Psoas muscle (tissue), 8 donors: ENCODE data around the gene COG1. TPM values are rescaled to one million over a fixed set of nuclear protein-coding genes. Genes with fewer than 3 reads are reported as not detected.
"Not testable (repeated sequence)": the region's sequence is repeated elsewhere in the genome, so short reads cannot be mapped to it uniquely, and the experiment has no call there.

Experiments used
- ATAC-seq, 4 donors: fragments of 200-7000 bp; cut with Tn5 transposase; one replicate each; pipeline ENCODE4 v1.9.1; 2020; ENCODE audit warnings: moderate library complexity in 3 of 4, mild to moderate bottlenecking in 2 of 4
- DNase-seq, 2 donors: peaks; one replicate each; pipeline ENCODE4 v3.0.0-alpha.2; 2020
- H3K27ac ChIP-seq: fragments of 200-600 bp; one replicate; pipeline ENCODE4 v1.8.0; 2022
- H3K27me3 ChIP-seq, 3 donors: fragments of 200-600 bp in 1 of 3; one replicate each; pipeline versions ENCODE4 v1.6.1 to v1.8.0; 2013 to 2022; ENCODE audit warnings: low read length in 2 of 3, mild to moderate bottlenecking in 2 of 3, moderate library complexity in 1 of 3; ENCODE audit not compliant: insufficient read depth in 3 of 3
- H3K36me3 ChIP-seq, 2 donors: fragments of 200-600 bp in 1 of 2; one replicate each; pipeline versions ENCODE4 v1.6.1 to v1.8.0; 2013 to 2022; ENCODE audit warnings: low read depth in 1 of 2, mild to moderate bottlenecking in 1 of 2, moderate library complexity in 1 of 2; ENCODE audit not compliant: insufficient read depth in 1 of 2
- H3K4me1 ChIP-seq: fragments of 200-600 bp; one replicate; pipeline ENCODE4 v1.8.0; 2022
- H3K4me3 ChIP-seq: fragments of 200-600 bp; one replicate; pipeline ENCODE4 v1.8.0; 2022; ENCODE audit warnings: mild to moderate bottlenecking
- H3K9me3 ChIP-seq: fragments of 200-600 bp; one replicate; pipeline ENCODE4 v1.8.0; 2022
- WGBS, 3 donors: extraction: QIAGEN DNeasy Blood & Tissue Kit; methylation state at CpG; one replicate each; pipeline versions ENCODE4 v1.1.6 to v1.1.7; 2013; 5-methylcytosine and 5-hydroxymethylcytosine counted together
- intact Hi-C, 2 donors: fragments of 100-400 bp; cut with DNase I; formaldehyde crosslinking; loops; one replicate each; pipeline versions ENCODE4 v1.11.0 to v1.14.2; 2022
- long read RNA-seq, 2 donors: library from polyadenylated mRNA; unstranded; transcript quantifications; one replicate each; pipeline ENCODE4 v2.0.0, GENCODE V29; 2021
- polyA plus RNA-seq, 3 donors: library from polyadenylated mRNA; stranded (reverse); fragments of 200-250 nt; gene quantifications; one replicate each; pipeline ENCODE4 v1.2.3, GENCODE V29; 2013
- total RNA-seq, 4 donors: library from RNA; stranded (reverse); fragmentation: NEBNext Ultra II Directional in 2 of 4; extraction: Animal tissue kit (Norgen Biotek cat#: 25700) in 2 of 4; gene quantifications; one replicate each; pipeline versions ENCODE4 v1.2.1 to v1.2.4, GENCODE V29; 2021 to 2023
- TF ChIP-seq, protein P1 (sequence below): fragments of 200-600 bp; IDR thresholded peaks from one replicate; pipeline ENCODE4 v1.8.0; 2022; ENCODE audit warnings: antibody characterized with exemption
- donor health status: healthy with polysubstance abuse.
- donor health status: DM: no; HTN: no; CAD: no; lungs with moderate emphysema.
- donor health status: Bipolar disorder and iron deficiency.
- donor health status: healthy.
- donor health status: DM: yes; HTN: yes; CAD: no.
- donor health status: DM: no; HTN: no; CAD: no.
- donor health status: DM: no; HTN: no; CAD: no.
- donor health status: DM: yes; HTN: yes; CAD: no.

Gene COG1, protein sequence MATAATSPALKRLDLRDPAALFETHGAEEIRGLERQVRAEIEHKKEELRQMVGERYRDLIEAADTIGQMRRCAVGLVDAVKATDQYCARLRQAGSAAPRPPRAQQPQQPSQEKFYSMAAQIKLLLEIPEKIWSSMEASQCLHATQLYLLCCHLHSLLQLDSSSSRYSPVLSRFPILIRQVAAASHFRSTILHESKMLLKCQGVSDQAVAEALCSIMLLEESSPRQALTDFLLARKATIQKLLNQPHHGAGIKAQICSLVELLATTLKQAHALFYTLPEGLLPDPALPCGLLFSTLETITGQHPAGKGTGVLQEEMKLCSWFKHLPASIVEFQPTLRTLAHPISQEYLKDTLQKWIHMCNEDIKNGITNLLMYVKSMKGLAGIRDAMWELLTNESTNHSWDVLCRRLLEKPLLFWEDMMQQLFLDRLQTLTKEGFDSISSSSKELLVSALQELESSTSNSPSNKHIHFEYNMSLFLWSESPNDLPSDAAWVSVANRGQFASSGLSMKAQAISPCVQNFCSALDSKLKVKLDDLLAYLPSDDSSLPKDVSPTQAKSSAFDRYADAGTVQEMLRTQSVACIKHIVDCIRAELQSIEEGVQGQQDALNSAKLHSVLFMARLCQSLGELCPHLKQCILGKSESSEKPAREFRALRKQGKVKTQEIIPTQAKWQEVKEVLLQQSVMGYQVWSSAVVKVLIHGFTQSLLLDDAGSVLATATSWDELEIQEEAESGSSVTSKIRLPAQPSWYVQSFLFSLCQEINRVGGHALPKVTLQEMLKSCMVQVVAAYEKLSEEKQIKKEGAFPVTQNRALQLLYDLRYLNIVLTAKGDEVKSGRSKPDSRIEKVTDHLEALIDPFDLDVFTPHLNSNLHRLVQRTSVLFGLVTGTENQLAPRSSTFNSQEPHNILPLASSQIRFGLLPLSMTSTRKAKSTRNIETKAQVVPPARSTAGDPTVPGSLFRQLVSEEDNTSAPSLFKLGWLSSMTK
- total RNA-seq (10 to 100 TPM; 38.8 to 61.9 (median 51.7) TPM), polyA plus RNA-seq (10 to 100 TPM; 28.9 to 53.8 (median 32.3) TPM)
- long read RNA-seq, donor 1, partial matches to known transcripts: 56 of 63 reads
- long read RNA-seq, donor 1, other reads (novel, unspliced or antisense): 3 of 63 reads
- long read RNA-seq, donor 2, partial matches to known transcripts: 87 of 105 reads
- long read RNA-seq, donor 2, other reads (novel, unspliced or antisense): 14 of 105 reads

DNA sequence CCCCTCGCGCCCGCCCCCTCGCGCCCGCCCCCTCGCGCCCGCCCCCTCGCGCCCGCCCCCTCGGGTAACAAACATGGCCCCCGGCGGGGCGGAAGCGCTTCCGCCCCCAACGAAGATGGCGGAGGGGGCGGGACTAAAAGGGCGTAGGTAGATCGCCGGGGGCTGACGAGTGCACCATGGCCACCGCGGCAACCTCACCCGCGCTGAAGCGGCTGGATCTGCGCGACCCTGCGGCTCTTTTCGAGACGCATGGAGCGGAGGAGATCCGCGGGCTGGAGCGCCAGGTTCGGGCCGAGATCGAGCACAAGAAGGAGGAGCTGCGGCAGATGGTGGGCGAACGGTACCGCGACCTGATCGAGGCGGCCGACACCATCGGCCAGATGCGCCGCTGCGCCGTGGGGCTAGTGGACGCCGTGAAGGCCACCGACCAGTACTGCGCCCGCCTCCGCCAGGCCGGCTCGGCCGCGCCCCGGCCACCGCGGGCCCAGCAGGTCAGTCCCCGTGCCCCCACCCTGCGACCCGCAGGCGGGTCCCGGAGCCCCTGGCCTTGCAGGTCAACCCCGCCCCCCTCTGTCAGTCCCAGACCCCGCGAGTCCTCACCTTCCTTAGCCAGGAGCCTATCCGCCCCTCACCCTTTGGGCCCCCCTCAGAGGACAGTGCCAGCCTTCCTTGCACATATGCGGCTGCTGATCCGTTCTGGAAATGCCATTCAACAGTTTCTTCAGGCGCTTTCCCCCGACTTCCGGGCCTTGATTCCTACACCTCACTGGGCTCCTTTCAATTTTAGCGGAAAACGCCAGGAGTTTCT lies at the start of gene COG1:
COG1 (plus strand) TSS at position 162 of the 808 bp plus-strand sequence; CDS start at position 177, 15 bp downstream.
- peak within 1 kb of the TSS; percentile 99 for H3K4me3 ChIP-seq
- H3K9me3 ChIP-seq: no peaks in the 10 kb centered on the region
- peaks cover 23% of the 10 kb centered on the region for H3K4me1 ChIP-seq
- H3K27ac ChIP-seq: peak within 1 kb of the TSS; percentile 97
- intact Hi-C loops: loop anchor here (2.0 to 5.0 kb wide), 3 partner anchors 40 to 179 kb away; a partner anchor contains a TSS
- WGBS, 3 donors: 0 to 1% (median 1%) methylated on average over 46 to 81 of the region's 84 CpGs
- ATAC-seq (peak; percentile 87 to 90 (median 90)), DNase-seq (peak; percentile 90 to 95)
- peaks cover 0 to 20% of the 10 kb centered on the region in 2 donors for H3K36me3 ChIP-seq
- TF ChIP-seq, protein P1, sequence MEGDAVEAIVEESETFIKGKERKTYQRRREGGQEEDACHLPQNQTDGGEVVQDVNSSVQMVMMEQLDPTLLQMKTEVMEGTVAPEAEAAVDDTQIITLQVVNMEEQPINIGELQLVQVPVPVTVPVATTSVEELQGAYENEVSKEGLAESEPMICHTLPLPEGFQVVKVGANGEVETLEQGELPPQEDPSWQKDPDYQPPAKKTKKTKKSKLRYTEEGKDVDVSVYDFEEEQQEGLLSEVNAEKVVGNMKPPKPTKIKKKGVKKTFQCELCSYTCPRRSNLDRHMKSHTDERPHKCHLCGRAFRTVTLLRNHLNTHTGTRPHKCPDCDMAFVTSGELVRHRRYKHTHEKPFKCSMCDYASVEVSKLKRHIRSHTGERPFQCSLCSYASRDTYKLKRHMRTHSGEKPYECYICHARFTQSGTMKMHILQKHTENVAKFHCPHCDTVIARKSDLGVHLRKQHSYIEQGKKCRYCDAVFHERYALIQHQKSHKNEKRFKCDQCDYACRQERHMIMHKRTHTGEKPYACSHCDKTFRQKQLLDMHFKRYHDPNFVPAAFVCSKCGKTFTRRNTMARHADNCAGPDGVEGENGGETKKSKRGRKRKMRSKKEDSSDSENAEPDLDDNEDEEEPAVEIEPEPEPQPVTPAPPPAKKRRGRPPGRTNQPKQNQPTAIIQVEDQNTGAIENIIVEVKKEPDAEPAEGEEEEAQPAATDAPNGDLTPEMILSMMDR: no peak
- H3K27me3 ChIP-seq: no peaks in the 10 kb centered on the region

DNA sequence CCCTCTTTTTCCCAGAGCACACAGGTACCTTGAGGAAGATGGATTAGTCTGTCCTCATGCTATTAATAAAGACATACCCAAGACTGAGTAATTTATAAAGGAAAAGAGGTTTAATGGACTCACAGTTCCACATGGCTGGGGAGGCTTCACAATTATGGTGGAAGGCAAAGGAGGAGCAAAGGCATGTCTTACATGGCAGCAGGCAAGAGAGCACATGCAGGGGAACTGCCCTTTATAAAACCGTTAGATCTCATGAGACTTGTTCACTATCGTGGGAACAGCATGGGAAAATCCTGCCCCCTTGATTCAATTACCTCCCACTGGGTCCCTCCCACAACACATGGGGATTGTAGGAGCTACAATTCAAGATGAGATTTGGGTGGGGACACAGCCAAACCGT lies 48.6 kb upstream of the COG1 start:
- H3K9me3 ChIP-seq, DNase-seq, H3K4me3 ChIP-seq, H3K27me3 ChIP-seq, ATAC-seq, intact Hi-C loops, H3K27ac ChIP-seq, H3K4me1 ChIP-seq, H3K36me3 ChIP-seq: not testable (repeated sequence)
- WGBS, 3 donors: 67 to 81% (median 75%) methylated on average over 3 of the region's 3 CpGs

DNA sequence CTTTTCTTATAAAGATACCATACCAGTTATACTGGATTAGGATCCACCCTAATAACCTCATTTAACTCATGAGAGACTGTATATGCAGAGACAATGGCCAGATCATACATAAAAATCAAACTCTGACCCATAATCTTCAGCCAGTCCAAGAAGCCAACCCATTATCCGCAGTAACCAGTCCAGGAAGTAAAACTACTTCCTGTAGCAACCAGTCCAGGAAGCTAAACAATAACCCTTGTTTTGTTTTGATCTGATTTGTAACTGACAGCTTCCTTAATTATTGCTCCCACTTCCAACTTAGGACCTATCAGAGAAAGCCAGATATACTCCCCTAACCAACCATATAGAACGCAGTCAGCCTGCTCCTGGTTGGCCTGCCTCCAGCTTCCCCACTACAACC lies 47.2 kb upstream of the COG1 start:
- TF ChIP-seq, protein P1: no peak
- DNase-seq (no peak), ATAC-seq (no peak)
- H3K9me3 ChIP-seq: no peaks in the 10 kb centered on the region
- H3K27ac ChIP-seq: no peak overlapping the region
- WGBS, 3 donors: 78 to 94% (median 80%) methylated on average over 2 of the region's 2 CpGs
- no peak overlapping the region for H3K4me3 ChIP-seq
- H3K4me1 ChIP-seq: no peaks in the 10 kb centered on the region
- peaks cover 0 to 17% (median 0%) of the 10 kb centered on the region in 3 donors for H3K27me3 ChIP-seq
- H3K36me3 ChIP-seq: no peaks in the 10 kb centered on the region
- intact Hi-C loops: no loop called here

DNA sequence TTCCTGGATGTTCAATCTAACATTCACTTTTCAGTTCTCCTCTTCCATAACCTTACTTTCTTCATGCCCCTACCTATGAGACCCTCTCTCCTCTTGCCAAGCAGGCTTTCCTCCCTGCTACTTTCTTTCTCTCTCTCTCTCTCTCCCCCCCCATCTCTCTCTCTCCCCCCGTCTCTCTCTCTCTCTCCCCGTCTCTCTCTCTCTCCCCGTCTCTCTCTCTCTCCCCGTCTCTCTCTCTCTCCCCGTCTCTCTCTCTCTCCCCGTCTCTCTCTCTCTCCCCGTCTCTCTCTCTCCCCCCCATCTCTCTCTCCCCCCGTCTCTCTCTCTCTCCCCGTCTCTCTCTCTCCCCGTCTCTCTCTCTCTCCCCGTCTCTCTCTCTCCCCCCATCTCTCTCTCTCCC lies 45.1 kb upstream of the COG1 start:
- intact Hi-C loops, H3K9me3 ChIP-seq, H3K27ac ChIP-seq, DNase-seq, H3K4me1 ChIP-seq, ATAC-seq, H3K4me3 ChIP-seq, H3K36me3 ChIP-seq: not testable (repeated sequence)
- 49 to 87% (median 83%) methylated on average over 6 to 11 of the region's 11 CpGs for WGBS, 3 donors
- peaks cover 0 to 17% (median 0%) of the 10 kb centered on the region in 3 donors for H3K27me3 ChIP-seq
